ENCODE measurements around the gene FBXL7.

FBXL7 gene

GRCh38 chr5:15927710-15928380 is 427.9 kb downstream of the FBXL7 start:
- ATAC-seq (ENCODE audit: insufficient read depth, low read depth), result no peak
- Histone ChIP-seq H3K27me3 (ENCODE audit: insufficient read depth, low read length, poor library complexity) (no peaks in the 10 kb centered on the region), H3K36me3 (ENCODE audit: insufficient read depth, low read length) (peaks cover 7% of the 10 kb centered on the region), H3K4me3 (ENCODE audit: low read depth in 1 of 2, low read length in 2 of 2) (no peak overlapping the region), H3K4me1 (ENCODE audit: insufficient read depth, low read length) (peaks cover 4% of the 10 kb centered on the region; the same call in 1 of the 2 replicates), H3K27ac (ENCODE audit: low read length) (no peak overlapping the region), H3K4me2 (ENCODE audit: insufficient read depth, low read length) (no peak overlapping the region), H2AFZ (ENCODE audit: low read depth, low read length) (no peak overlapping the region), H3K9ac (ENCODE audit: low read depth, low read length) (no peak overlapping the region), H3K79me2 (ENCODE audit: insufficient read depth, low read length) (no peaks in the 10 kb centered on the region), H4K20me1 (ENCODE audit: insufficient read depth, low read length) (no peaks in the 10 kb centered on the region), H3K9me3 (ENCODE audit: insufficient read depth, low read length, severe bottlenecking) (no peaks in the 10 kb centered on the region)
- TF ChIP-seq EZH2 (IDR thresholded peaks at IDR 0.05; ENCODE audit: borderline replicate concordance, low read depth, low read length, severe bottlenecking), result no peak
- TF ChIP-seq CTCF (IDR thresholded peaks at IDR 0.05; ENCODE audit: borderline replicate concordance, extremely low read depth, low read length, poor library complexity, severe bottlenecking), result no peak
- DNase-seq, result no peak

GRCh38 chr5:15929611-15930263 is 429.8 kb downstream of the FBXL7 start:
- no peak overlapping the region for H2AFZ ChIP-seq (ENCODE audit: low read depth, low read length)
- TF ChIP-seq EZH2 (IDR thresholded peaks at IDR 0.05; ENCODE audit: borderline replicate concordance, low read depth, low read length, severe bottlenecking) (no peak), CTCF (IDR thresholded peaks at IDR 0.05; ENCODE audit: borderline replicate concordance, extremely low read depth, low read length, poor library complexity, severe bottlenecking) (no peak)
- ATAC-seq (ENCODE audit: insufficient read depth, low read depth), result no peak
- H3K27me3 ChIP-seq (ENCODE audit: insufficient read depth, low read length, poor library complexity), result no peaks in the 10 kb centered on the region
- H3K4me1 ChIP-seq (ENCODE audit: insufficient read depth, low read length), result peaks cover 12% of the 10 kb centered on the region
- H4K20me1 ChIP-seq (ENCODE audit: insufficient read depth, low read length), result no peaks in the 10 kb centered on the region
- H3K27ac ChIP-seq (ENCODE audit: low read length), result no peak overlapping the region
- H3K79me2 ChIP-seq (ENCODE audit: insufficient read depth, low read length), result no peaks in the 10 kb centered on the region
- DNase-seq, result no peak
- no peak overlapping the region for H3K9ac ChIP-seq (ENCODE audit: low read depth, low read length)
- H3K4me3 ChIP-seq (ENCODE audit: low read depth in 1 of 2, low read length in 2 of 2), result no peak overlapping the region
- H3K36me3 ChIP-seq (ENCODE audit: insufficient read depth, low read length), result peaks cover 7% of the 10 kb centered on the region
- H3K9me3 ChIP-seq (ENCODE audit: insufficient read depth, low read length, severe bottlenecking), result no peaks in the 10 kb centered on the region
- H3K4me2 ChIP-seq (ENCODE audit: insufficient read depth, low read length), result no peak overlapping the region

GRCh38 chr5:15932066-15932465 is 432.1 kb downstream of the FBXL7 start:
- Histone ChIP-seq H3K27me3 (ENCODE audit: insufficient read depth, low read length, poor library complexity) (no peaks in the 10 kb centered on the region), H4K20me1 (ENCODE audit: insufficient read depth, low read length) (no peaks in the 10 kb centered on the region), H3K4me1 (ENCODE audit: insufficient read depth, low read length) (peaks cover 12% of the 10 kb centered on the region), H3K27ac (ENCODE audit: low read length) (no peak overlapping the region), H3K9ac (ENCODE audit: low read depth, low read length) (no peak overlapping the region), H3K36me3 (ENCODE audit: insufficient read depth, low read length) (peaks cover 22% of the 10 kb centered on the region), H3K4me3 (ENCODE audit: low read depth in 1 of 2, low read length in 2 of 2) (no peak overlapping the region), H3K9me3 (ENCODE audit: insufficient read depth, low read length, severe bottlenecking) (no peaks in the 10 kb centered on the region), H2AFZ (ENCODE audit: low read depth, low read length) (no peak overlapping the region), H3K4me2 (ENCODE audit: insufficient read depth, low read length) (no peak overlapping the region), H3K79me2 (ENCODE audit: insufficient read depth, low read length) (no peaks in the 10 kb centered on the region)
- no peak for TF ChIP-seq CTCF (IDR thresholded peaks at IDR 0.05; ENCODE audit: borderline replicate concordance, extremely low read depth, low read length, poor library complexity, severe bottlenecking)
- no peak for TF ChIP-seq EZH2 (IDR thresholded peaks at IDR 0.05; ENCODE audit: borderline replicate concordance, low read depth, low read length, severe bottlenecking)
- ATAC-seq (ENCODE audit: insufficient read depth, low read depth), result no peak
- DNase-seq, result no peak

Measured in DND-41 (cell line).